ENCODE data around the gene LY6G6F.

Gene LY6G6F

DNA sequence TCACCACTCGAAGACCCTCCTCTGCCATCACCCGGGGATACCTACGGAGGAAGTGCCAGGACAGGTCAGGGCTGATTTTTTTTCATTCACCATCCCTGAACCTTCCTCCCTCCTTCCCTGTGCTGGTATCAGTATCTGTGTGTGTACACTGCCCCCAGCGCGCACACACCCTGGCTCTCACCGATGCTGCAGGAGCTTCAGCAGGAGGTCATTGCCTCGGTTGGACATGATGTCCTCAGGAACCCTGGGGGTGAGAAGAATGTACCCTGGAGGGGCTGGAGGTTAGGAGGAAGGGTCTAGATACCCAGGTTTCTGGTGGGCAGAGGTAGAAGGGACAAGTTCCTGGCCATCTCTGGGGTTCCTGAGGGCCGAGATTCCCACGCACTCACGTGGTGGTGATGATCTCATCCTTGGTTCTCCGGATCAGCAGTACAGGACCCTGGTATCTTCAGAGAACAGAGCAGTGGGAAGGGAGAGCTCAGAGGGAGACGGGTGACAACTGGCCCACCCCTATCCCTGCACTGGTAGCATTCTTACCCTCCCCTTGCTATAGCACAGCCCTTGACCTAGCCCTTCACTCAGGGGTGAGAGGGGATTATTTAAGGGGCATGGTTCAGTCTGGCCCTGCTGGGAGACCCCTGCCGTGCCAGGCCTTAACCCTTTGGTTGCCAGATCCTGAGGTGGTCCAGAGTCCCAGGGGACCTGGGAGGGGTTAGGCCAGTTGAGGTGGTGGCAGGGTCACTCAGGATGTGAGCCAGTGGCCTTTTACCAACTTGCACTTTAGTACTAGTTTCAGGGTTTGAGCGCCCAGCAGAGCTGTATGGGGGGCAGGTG is 18.6 kb upstream of the LY6G6F start:
- TF ChIP-seq GATA2 (IDR thresholded peaks at IDR 0.05; ENCODE audit: low read depth, low read length) (no peak), GATA3 (IDR thresholded peaks at IDR 0.05; ENCODE audit: low read depth, low read length) (no peak)

DNA sequence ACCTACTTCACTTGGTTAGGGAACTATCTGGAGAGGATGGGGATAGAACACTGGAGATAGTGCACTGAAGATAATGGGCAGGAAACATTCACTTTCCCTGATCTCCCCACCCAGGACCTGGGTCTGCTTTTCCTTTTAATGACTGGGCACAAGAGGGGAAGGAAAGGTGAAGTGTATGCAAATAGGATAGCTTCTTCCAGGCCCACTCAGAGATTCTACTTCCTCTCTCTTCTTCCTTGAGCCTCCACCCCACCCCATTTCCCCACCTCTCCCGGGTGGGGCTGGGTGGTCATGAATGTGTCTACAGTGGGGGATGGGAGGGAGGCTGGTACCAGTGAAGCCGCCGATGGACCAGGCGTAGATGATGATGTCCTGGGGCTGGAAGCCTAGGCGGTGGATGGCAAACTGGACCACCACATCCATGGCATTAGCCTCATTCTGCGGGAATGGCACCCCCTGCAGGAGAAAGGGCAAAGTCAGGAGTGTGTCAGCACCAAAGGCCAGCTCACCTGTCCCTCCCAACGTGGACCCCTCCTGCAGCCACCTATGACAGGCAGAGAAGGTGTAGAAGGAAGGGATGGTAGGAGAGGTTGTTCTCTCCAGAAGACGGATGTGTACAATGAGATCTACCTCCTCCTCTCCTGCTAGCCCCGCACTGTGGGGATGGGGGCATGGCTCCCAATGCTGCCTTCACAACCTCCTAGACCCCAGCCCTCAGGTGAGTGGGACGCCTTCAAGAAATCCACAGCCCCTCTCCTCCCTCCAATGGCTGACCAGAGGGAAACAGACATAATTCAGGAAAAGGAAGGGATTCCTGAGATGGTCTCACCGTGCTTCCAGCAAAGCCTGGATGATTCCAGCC is 17.2 kb upstream of the LY6G6F start:
- TF ChIP-seq GATA3 (IDR thresholded peaks at IDR 0.05; ENCODE audit: low read depth, low read length), result no peak
- no peak for TF ChIP-seq GATA2 (IDR thresholded peaks at IDR 0.05; ENCODE audit: low read depth, low read length)

DNA sequence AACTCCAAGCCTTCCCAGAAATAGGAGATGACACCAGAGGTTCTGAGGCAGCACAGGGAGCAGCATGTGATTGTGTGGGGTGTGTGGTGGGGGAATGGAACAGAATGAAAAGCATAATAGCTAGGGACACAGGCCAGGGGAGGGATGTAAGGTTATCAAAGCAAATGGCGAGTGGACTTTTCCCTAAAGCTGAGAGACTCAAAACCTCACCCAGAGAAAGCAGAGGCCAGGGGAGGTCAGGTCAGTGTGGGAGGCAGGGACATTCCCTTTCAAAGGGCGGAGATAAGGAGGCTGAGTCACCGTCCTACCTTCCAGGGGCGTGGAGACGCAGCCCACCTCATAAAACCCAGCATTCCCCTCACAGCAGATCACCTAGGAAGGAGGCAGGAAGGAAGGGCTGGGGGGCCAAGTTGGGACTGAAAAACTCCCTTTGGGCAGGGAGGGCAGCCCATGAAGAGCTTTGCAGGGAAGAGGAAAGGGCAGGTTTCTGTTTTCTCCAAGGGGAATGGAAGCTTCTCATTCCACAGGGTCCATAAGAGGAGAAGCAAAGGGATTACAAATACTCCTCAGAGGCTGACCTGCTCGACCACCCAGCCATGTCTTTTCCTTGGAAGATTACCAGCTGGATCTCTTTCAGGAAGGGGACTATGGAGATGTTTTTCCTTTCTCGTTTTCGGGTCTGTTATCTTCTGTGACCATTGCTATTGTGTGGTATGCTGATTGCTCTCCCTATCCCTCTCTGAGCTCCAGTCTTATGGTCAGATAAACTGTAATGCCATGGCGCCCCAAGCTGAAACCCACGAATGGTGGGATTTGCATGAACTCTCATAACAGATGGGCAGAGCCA is 16.2 kb upstream of the LY6G6F start:
- TF ChIP-seq GATA2 (IDR thresholded peaks at IDR 0.05; ENCODE audit: low read depth, low read length) (no peak), GATA3 (IDR thresholded peaks at IDR 0.05; ENCODE audit: low read depth, low read length) (no peak)

DNA sequence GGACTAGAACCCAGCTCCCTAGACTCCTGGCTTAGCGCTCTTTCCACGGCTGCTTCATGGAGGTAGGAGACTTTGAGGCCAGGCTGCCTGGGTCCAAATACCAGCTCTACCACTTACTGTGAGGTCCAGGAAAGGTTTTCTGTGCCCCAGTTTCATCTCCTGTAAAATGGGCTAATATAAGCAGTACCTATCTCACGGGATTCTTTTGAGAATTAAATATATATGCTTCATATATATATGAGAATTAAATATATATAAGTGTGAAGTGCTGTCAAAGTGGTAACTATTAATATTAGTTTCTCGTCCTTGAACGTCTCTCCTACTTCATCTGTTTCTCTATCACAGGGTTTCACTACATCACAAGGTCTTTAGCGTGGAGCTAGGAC is 15.6 kb upstream of the LY6G6F start:
- TF ChIP-seq GATA3 (IDR thresholded peaks at IDR 0.05; ENCODE audit: low read depth, low read length) (no peak), GATA2 (IDR thresholded peaks at IDR 0.05; ENCODE audit: low read depth, low read length) (no peak)

DNA sequence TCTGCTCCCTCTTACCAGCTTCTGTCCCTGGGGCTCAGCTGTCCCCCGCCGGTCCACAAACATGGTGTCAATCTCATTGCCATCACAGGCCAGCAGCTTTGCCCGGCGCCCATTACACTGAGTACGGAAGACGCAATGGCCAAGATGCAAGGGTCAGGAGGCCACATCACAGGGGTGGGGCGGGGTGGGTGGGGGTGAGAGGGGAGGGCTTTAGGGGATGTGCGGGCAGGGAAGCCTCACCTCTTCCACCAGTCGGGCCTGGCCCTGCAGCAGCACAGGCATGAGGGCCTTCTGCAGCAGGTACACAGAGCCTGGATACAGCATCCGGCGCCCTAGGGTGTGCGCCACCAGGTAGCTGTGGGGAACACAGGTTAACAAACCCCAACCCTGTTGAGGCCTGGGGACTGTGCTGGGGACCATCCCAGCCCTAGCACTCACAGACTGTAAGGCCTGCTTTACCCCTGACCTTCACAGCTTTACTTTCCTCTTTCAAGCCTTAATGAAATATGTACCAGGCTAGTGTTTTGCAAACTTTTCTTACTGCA is 15.0 kb upstream of the LY6G6F start:
- no peak for TF ChIP-seq GATA3 (IDR thresholded peaks at IDR 0.05; ENCODE audit: low read depth, low read length)
- TF ChIP-seq GATA2 (IDR thresholded peaks at IDR 0.05; ENCODE audit: low read depth, low read length), result no peak

DNA sequence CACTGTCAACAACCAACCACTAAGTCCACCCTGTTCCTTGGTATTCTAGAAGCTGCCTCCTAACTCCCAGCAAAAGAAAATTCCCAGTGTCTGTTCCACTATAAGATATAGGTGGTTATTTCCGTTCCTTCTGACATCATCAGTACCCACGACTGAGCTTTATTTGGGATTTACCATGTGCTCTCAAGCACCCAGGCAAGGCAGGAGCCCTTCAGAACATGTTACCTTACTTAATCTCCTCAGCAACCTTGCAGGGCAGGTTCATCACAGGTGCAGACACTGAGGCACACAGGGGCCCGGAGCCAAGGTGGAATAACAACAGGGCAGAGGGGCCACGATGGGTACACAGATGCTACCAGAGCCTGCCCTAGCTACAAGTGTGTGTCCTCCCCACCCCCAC is 14.3 kb upstream of the LY6G6F start:
- TF ChIP-seq GATA3 (IDR thresholded peaks at IDR 0.05; ENCODE audit: low read depth, low read length) (no peak), GATA2 (IDR thresholded peaks at IDR 0.05; ENCODE audit: low read depth, low read length) (no peak)

DNA sequence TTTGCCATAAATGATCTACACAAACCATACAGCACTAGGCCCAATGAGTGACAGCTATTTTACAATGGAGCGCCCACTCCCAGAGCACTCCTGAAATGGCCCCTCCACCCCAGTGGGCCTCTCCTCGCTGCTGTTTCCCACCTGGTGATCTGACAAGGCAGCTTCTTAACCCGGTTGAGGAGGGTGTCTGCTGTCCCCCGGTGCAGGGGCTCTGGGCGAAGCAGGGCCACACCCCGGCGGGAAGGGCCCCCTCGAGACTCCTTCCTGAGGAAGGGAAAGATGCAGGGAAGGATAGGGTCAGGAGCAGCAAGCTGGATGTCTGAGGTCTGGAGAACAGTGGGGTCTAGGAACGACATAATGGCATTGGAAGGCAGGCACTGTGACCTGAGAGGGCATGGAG is 13.8 kb upstream of the LY6G6F start:
- no peak for TF ChIP-seq GATA2 (IDR thresholded peaks at IDR 0.05; ENCODE audit: low read depth, low read length)
- TF ChIP-seq GATA3 (IDR thresholded peaks at IDR 0.05; ENCODE audit: low read depth, low read length), result no peak

DNA sequence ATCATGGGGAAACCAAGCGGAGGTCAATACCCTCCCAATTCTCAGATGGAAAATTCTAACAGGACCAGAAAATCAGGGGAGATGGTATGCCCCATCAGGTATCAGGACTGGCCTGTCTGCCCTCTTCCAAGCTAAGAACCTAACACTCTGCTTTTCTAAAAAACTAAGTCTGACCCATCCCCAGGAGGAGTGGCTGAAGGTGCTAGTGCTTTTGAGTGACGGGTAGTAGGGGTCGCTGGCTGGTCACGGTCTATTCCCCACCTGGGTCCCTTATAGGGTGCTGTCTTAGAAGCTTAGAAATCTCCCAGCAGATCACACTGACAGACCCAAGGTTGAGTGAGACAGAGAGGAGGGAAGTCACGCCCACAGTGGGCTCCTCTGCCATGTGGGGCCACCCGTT is 13.1 kb upstream of the LY6G6F start:
- TF ChIP-seq GATA3 (IDR thresholded peaks at IDR 0.05; ENCODE audit: low read depth, low read length) (no peak), GATA2 (IDR thresholded peaks at IDR 0.05; ENCODE audit: low read depth, low read length) (no peak)

DNA sequence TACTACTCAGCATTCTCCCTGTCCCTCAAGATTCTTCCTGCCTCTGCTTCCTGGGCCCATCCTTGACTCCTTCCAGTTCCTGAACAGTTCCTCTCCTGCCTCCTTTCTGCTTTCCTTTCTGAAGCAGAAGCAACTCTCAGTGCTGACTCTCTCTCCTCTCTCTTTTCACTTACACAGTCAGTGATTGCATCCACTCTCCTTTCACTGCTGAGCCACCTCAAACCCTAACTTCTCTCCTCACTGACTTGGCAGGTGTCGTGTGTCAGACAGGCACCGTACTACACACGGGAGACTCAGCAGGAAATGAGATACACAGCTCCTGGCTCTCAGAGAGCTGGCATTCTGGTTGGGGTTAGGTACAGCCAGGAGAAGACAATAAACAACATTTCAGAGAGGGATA is 9.1 kb upstream of the LY6G6F start:
- no peak for TF ChIP-seq GATA3 (IDR thresholded peaks at IDR 0.05; ENCODE audit: low read depth, low read length)
- no peak for TF ChIP-seq GATA2 (IDR thresholded peaks at IDR 0.05; ENCODE audit: low read depth, low read length)

DNA sequence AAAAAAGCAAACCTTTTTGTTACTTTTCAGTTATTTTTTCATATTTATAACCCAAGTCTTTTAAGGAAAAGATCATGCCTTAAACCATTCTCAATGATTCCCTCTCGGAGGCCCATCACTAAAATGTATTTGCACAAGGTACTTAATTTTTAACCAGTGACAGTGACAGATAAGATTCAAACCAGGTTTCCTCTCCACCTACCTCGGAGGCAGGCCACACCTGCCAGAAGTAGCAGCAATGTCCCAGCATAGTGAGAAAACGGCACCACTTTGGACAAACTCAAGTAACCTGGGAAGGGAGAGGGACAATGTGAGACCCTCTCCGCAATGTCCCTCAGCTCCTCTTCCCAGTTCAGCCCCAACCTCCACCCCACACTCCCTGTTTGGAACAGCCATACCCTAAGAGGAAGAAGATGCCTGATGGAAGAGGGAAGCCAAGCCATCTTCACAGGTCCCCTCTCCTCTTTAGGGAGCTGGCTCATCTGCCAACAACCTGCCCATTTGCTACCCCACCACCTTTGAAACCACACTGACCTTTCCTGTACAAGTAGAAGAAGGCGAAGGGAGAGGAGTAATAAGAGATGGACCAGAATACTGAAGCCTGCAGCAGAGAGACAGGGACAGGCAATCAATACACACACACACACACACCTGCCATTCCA is 5.8 kb upstream of the LY6G6F start:
- TF ChIP-seq GATA2 (IDR thresholded peaks at IDR 0.05; ENCODE audit: low read depth, low read length), result no peak
- no peak for TF ChIP-seq GATA3 (IDR thresholded peaks at IDR 0.05; ENCODE audit: low read depth, low read length)

DNA sequence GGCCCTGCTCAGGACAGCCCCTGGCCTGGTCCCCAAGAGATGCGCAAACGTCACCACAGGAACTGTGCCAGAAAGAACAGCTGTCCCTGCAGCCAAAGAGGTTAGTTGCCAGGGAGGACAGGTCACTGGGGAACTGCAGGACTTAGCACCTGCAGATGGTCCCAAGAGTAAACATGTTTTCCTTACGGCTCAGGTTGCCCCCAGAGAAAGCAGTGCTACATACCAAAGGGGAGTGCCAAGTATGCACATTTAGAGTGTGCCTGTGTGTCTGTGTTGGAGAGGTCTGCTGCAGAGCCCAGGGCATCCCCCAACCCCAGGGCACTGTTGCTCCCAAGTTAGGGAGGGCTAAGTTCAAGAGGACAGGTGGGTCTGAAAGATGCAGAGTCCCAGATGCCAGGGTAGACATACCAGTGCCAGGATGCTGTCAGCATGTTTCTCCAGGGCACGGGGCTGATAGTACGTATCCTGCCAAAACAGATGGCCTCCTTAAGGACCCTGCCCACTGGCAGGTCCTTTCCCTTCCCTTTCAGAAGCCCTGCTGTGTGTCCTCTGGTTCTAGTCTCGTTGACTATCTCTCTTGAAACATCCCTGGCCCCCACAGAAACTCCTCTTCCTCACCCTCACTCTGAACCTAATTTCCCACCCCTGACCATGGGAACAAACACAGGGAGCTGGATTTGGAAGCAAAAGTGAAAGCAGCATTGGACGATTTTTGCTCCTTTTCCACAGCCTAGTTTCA is 4.8 kb upstream of the LY6G6F start:
- TF ChIP-seq GATA2 (IDR thresholded peaks at IDR 0.05; ENCODE audit: low read depth, low read length) (no peak), GATA3 (IDR thresholded peaks at IDR 0.05; ENCODE audit: low read depth, low read length) (no peak)

DNA sequence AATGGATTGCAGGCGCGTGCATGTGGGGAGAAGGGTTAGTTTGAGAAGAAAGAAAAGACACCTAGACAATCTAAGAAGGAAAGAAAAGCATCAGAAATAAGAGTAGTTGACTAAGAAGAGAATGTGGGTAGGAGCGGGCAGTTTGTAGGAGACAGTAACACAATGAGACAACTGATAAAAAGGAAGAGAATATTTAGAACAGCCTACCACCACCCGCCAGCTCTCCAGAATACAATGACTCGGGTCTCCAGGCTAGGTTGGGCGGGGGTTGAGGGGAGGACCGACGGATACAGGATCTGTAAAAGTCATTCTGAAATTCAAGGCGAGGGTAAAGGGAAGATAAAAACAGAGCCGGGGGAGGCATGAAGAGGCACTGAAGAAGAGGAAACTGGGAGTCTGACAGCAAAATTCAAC is 4.3 kb upstream of the LY6G6F start:
- no peak for TF ChIP-seq GATA2 (IDR thresholded peaks at IDR 0.05; ENCODE audit: low read depth, low read length)
- no peak for TF ChIP-seq GATA3 (IDR thresholded peaks at IDR 0.05; ENCODE audit: low read depth, low read length)

Measured in SH-SY5Y (cell line).